Activated naive CD4-positive, alpha-beta T cell treated with anti-CD3 and anti-CD28 coated beads for 36 hours (primary cell): ENCODE measurements around the gene FGFR1OP2. TPM values are rescaled to one million over a fixed set of nuclear protein-coding genes. Genes with fewer than 3 reads are reported as not detected.

Experiments used
- total RNA-seq, 2 experiments: library from RNA; stranded (reverse); gene quantifications; one replicate each; pipeline ENCODE4 v1.2.3, GENCODE V29; 2021

The FGFR1OP2 gene
- total RNA-seq, 2 experiments from 2014 or later, result 37.0 to 38.4 TPM

Other genes starting within 250 kb of the FGFR1OP2 start
- 10 to 100 TPM; 24.4 to 24.5 TPM for gene ITPR2, start 105.3 kb upstream of the FGFR1OP2 start, total RNA-seq
- 10 to 100 TPM; 39.6 to 42.0 TPM for gene INTS13, start 489 bp upstream of the FGFR1OP2 start, total RNA-seq
- 10 to 100 TPM; 39.1 to 42.8 TPM for gene TM7SF3, start 75.9 kb downstream of the FGFR1OP2 start, total RNA-seq
- gene MED21, start 84.1 kb downstream of the FGFR1OP2 start, total RNA-seq, result 10 to 100 TPM; 23.7 to 23.9 TPM
- gene C12orf71, start 144.1 kb downstream of the FGFR1OP2 start, total RNA-seq, result not detected